K562 (cell line): Measurements from ENCODE around the gene PITPNB. TPM values are rescaled to one million over a fixed set of nuclear protein-coding genes. Genes with fewer than 3 reads are reported as not detected.
A peak's percentile ranks its signal among the peaks of the same experiment; 100 is the strongest.

Experiments used
- CCAR2 ChIP-seq: fragments of 200-400 bp; formaldehyde crosslinking; IDR thresholded peaks from 2 replicates; pipeline ENCODE4 v1.6.1; 2017; ENCODE audit warnings: mild to moderate bottlenecking, low read depth, low read length
- DIDO1 ChIP-seq: fragments of 450-650 bp; IDR thresholded peaks from 2 replicates; pipeline ENCODE4 v1.6.1; 2016; ENCODE audit warnings: low read depth, missing biosample characterization, missing genetic modification characterization
- DPF2 ChIP-seq: fragments of 450-650 bp; IDR thresholded peaks from 2 replicates; pipeline ENCODE4 v1.6.1; 2016
- HDAC2 ChIP-seq: fragments of 450-650 bp; IDR thresholded peaks from 2 replicates; pipeline ENCODE4 v1.6.1; 2016; ENCODE audit warnings: mild to moderate bottlenecking
- HMGN3 ChIP-seq: IDR thresholded peaks from 2 replicates; pipeline ENCODE4 v1.6.1; 2011; ENCODE audit warnings: borderline replicate concordance, low read depth, mild to moderate bottlenecking, mixed read lengths, low read length; ENCODE audit not compliant: insufficient read length; ENCODE audit errors: extremely low read depth
- HNRNPL ChIP-seq: fragments of 200-400 bp; formaldehyde crosslinking; IDR thresholded peaks from 2 replicates; pipeline ENCODE4 v1.6.1; 2017; ENCODE audit warnings: low read depth, mild to moderate bottlenecking, low read length
- NFATC3 ChIP-seq: fragments of 450-650 bp; IDR thresholded peaks from 2 replicates; pipeline ENCODE4 v1.6.1; 2017; ENCODE audit warnings: mild to moderate bottlenecking
- PPARD ChIP-seq: fragments of 250-450 bp; sonication (Bioruptor Pico); IDR thresholded peaks from 2 replicates; pipeline ENCODE4 v1.8.0; 2022; ENCODE audit warnings: inconsistent platforms, mild to moderate bottlenecking, moderate library complexity
- RBM15 ChIP-seq: fragments of 200-400 bp; formaldehyde crosslinking; IDR thresholded peaks from 2 replicates; pipeline ENCODE4 v1.6.1; 2018; ENCODE audit warnings: mild to moderate bottlenecking, low read length, moderate library complexity; ENCODE audit not compliant: insufficient read depth
- SIN3B ChIP-seq: fragments of 450-650 bp; IDR thresholded peaks from 2 replicates; pipeline ENCODE4 v1.6.1; 2017; ENCODE audit warnings: low read depth, mild to moderate bottlenecking, moderate library complexity
- SIX5 ChIP-seq, 2 experiments: IDR thresholded peaks; 2 replicates each; pipeline ENCODE4 v1.6.1; 2011; ENCODE audit warnings: low read length in 2 of 2, borderline replicate concordance in 1 of 2, low read depth in 1 of 2, mild to moderate bottlenecking in 1 of 2, moderate library complexity in 1 of 2; ENCODE audit not compliant: insufficient read depth in 1 of 2
- SMARCC2 ChIP-seq: fragments of 450-650 bp; IDR thresholded peaks from 2 replicates; pipeline ENCODE4 v1.6.1; 2017; ENCODE audit warnings: antibody characterized with exemption, moderate library complexity, mild to moderate bottlenecking, low read depth
- WHSC1 ChIP-seq: IDR thresholded peaks from one replicate; pipeline ENCODE4 v1.6.1; 2012; ENCODE audit warnings: low read length, control low read depth, inconsistent platforms
- ZNF584 ChIP-seq: fragments of 200-800 bp; sonication (Bioruptor generic); IDR thresholded peaks from 2 replicates; pipeline ENCODE4 v1.6.1; 2016; ENCODE audit warnings: low read depth, mild to moderate bottlenecking, missing genetic modification characterization, missing compliant biosample characterization
- ZNF717 ChIP-seq: fragments of 250-450 bp; sonication (Bioruptor Pico); IDR thresholded peaks from 2 replicates; pipeline ENCODE4 v1.5.0; 2021
- polyA plus RNA-seq, 8 experiments: library from polyadenylated mRNA; depleted of rRNA in 4 of 8; stranded (reverse) in 5 of 8; unstranded in 3 of 8; fragments of >200 nt; fragmentation: Nextera tagmentation in 2 of 8; fragmentation: Illumina TruSeq in 1 of 8; extraction: Ambion mirVana in 2 of 8; extraction: Trizol in 1 of 8; gene quantifications; 2 replicates each; pipeline versions ENCODE4 v1.2.1 to v1.2.3, GENCODE V29; 2011 to 2014; ENCODE audit warnings: inconsistent platforms in 1 of 8, missing spikeins in 1 of 8
- total RNA-seq, 7 experiments: library from RNA; depleted of rRNA in 6 of 7; stranded (reverse); fragments of >200 nt in 6 of 7; fragmentation: Illumina TruSeq in 2 of 7; extraction: Trizol in 2 of 7; gene quantifications; 2 replicates each; pipeline versions ENCODE4 v1.2.1 to v1.2.3, GENCODE V29; 2011 to 2021; ENCODE audit warnings: low replicate concordance in 1 of 7
- TF ChIP-seq, protein P1 (sequence below): fragments of 450-650 bp; conservative IDR thresholded peaks from 2 replicates; pipeline ENCODE4 v1.6.1; 2016; ENCODE audit warnings: missing genetic modification characterization, low read depth, mild to moderate bottlenecking, control low read depth, missing compliant biosample characterization
- TF ChIP-seq, protein P2 (sequence below), 2 experiments: IDR thresholded peaks; 2 replicates each; pipeline ENCODE4 v1.6.1; 2012; ENCODE audit warnings: improper control_type of control experiment in 2 of 2, low read depth in 2 of 2, low read length in 2 of 2, borderline replicate concordance in 1 of 2
- TF ChIP-seq, protein P3 (sequence below): fragments of 450-650 bp; formaldehyde crosslinking; IDR thresholded peaks from 2 replicates; pipeline ENCODE4 v1.4.0; 2022; ENCODE audit warnings: mild to moderate bottlenecking, moderate library complexity
- TF ChIP-seq, protein P4 (sequence below): fragments of 450-650 bp; IDR thresholded peaks from 2 replicates; pipeline ENCODE4 v1.6.1; 2018; ENCODE audit warnings: mild to moderate bottlenecking, low read depth; ENCODE audit not compliant: partially characterized antibody
- TF ChIP-seq, protein P5 (sequence below): fragments of 250-450 bp; sonication (Bioruptor Pico); IDR thresholded peaks from 2 replicates; pipeline ENCODE4 v1.5.0; 2021; ENCODE audit warnings: mild to moderate bottlenecking, borderline replicate concordance

Gene PITPNB
- total and polyA plus RNA-seq, 9 of the 15 experiments (the other 6 are each of a cell fraction or from before 2014, with no cell fraction given), result 13.1 to 52.4 (median 34.7) TPM

DNA sequence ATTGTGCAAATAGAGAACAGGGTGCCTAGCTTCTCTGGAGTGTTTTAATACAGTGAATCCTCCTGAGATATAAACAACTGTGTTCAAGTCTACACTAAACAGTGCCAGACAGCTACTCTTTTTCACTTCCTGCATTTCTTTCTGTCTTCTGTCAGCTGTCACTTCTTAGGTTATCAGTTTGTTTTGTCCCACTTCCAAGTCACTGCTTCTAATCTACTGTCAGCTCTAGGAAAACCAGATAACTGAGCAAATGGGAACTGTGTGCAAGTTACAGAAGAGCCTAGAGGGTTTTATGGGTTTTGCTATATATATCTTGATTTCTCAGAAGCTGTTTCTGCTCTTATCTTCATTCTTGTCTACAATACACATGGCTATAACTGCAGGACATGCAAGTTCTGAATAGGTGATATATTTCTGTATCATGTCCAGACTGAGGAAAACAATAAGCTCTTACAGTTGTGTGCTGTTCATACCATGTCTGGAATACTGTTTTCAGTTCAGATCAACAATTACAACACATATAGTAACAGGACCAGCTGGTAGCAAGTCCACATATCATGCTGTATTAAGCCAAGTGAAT lies 5.8 kb downstream of the PITPNB start (continued):
- TF ChIP-seq, protein P1, sequence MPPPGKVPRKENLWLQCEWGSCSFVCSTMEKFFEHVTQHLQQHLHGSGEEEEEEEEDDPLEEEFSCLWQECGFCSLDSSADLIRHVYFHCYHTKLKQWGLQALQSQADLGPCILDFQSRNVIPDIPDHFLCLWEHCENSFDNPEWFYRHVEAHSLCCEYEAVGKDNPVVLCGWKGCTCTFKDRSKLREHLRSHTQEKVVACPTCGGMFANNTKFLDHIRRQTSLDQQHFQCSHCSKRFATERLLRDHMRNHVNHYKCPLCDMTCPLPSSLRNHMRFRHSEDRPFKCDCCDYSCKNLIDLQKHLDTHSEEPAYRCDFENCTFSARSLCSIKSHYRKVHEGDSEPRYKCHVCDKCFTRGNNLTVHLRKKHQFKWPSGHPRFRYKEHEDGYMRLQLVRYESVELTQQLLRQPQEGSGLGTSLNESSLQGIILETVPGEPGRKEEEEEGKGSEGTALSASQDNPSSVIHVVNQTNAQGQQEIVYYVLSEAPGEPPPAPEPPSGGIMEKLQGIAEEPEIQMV (tag), result no peak
- TF ChIP-seq SIX5 (IDR thresholded peaks at IDR 0.05; ENCODE audit: borderline replicate concordance in 1 of 2, insufficient read depth in 1 of 2, low read depth in 1 of 2, low read length in 2 of 2), result no peak
- TF ChIP-seq, protein P2, sequence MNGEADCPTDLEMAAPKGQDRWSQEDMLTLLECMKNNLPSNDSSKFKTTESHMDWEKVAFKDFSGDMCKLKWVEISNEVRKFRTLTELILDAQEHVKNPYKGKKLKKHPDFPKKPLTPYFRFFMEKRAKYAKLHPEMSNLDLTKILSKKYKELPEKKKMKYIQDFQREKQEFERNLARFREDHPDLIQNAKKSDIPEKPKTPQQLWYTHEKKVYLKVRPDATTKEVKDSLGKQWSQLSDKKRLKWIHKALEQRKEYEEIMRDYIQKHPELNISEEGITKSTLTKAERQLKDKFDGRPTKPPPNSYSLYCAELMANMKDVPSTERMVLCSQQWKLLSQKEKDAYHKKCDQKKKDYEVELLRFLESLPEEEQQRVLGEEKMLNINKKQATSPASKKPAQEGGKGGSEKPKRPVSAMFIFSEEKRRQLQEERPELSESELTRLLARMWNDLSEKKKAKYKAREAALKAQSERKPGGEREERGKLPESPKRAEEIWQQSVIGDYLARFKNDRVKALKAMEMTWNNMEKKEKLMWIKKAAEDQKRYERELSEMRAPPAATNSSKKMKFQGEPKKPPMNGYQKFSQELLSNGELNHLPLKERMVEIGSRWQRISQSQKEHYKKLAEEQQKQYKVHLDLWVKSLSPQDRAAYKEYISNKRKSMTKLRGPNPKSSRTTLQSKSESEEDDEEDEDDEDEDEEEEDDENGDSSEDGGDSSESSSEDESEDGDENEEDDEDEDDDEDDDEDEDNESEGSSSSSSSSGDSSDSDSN (IDR thresholded peaks at IDR 0.05; ENCODE audit: borderline replicate concordance in 1 of 2, low read depth in 2 of 2, low read length in 2 of 2), result no peak
- TF ChIP-seq, protein P3, sequence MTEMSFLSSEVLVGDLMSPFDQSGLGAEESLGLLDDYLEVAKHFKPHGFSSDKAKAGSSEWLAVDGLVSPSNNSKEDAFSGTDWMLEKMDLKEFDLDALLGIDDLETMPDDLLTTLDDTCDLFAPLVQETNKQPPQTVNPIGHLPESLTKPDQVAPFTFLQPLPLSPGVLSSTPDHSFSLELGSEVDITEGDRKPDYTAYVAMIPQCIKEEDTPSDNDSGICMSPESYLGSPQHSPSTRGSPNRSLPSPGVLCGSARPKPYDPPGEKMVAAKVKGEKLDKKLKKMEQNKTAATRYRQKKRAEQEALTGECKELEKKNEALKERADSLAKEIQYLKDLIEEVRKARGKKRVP (CRISPR knock-in tag), result no peak
- TF ChIP-seq SIN3B, result no peak
- no peak for TF ChIP-seq PPARD
- TF ChIP-seq ZNF717 (CRISPR knock-in tag), result no peak
- TF ChIP-seq WHSC1, result no peak
- TF ChIP-seq HNRNPL, result no peak
- no peak for TF ChIP-seq CCAR2
- peak; percentile 82 for TF ChIP-seq HDAC2
- no peak for TF ChIP-seq RBM15
- TF ChIP-seq, protein P4, sequence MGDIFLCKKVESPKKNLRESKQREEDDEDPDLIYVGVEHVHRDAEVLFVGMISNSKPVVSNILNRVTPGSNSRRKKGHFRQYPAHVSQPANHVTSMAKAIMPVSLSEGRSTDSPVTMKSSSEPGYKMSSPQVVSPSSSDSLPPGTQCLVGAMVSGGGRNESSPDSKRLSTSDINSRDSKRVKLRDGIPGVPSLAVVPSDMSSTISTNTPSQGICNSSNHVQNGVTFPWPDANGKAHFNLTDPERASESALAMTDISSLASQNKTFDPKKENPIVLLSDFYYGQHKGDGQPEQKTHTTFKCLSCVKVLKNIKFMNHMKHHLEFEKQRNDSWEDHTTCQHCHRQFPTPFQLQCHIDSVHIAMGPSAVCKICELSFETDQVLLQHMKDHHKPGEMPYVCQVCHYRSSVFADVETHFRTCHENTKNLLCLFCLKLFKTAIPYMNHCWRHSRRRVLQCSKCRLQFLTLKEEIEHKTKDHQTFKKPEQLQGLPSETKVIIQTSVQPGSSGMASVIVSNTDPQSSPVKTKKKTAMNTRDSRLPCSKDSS, result no peak
- peak; percentile 50; the same call in 1 of the 2 replicates for TF ChIP-seq SMARCC2
- TF ChIP-seq HMGN3, result peak; percentile 59
- no peak for TF ChIP-seq ZNF584 (CRISPR knock-in tag)
- peak; percentile 86 for TF ChIP-seq DPF2
- TF ChIP-seq NFATC3, result no peak
- no peak for TF ChIP-seq DIDO1 (tag)
- TF ChIP-seq, protein P5, sequence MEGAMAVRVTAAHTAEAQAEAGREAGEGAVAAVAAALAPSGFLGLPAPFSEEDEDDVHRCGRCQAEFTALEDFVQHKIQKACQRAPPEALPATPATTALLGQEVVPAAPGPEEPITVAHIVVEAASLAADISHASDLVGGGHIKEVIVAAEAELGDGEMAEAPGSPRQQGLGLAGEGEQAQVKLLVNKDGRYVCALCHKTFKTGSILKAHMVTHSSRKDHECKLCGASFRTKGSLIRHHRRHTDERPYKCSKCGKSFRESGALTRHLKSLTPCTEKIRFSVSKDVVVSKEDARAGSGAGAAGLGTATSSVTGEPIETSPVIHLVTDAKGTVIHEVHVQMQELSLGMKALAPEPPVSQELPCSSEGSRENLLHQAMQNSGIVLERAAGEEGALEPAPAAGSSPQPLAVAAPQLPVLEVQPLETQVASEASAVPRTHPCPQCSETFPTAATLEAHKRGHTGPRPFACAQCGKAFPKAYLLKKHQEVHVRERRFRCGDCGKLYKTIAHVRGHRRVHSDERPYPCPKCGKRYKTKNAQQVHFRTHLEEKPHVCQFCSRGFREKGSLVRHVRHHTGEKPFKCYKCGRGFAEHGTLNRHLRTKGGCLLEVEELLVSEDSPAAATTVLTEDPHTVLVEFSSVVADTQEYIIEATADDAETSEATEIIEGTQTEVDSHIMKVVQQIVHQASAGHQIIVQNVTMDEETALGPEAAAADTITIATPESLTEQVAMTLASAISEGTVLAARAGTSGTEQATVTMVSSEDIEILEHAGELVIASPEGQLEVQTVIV (CRISPR knock-in tag), result no peak
